SJCRH30 (cell line): ENCODE data around the gene A1BG. TPM values are rescaled to one million over a fixed set of nuclear protein-coding genes. Genes with fewer than 3 reads are reported as not detected.
"Not testable (repeated sequence)": the region's sequence is repeated elsewhere in the genome, so short reads cannot be mapped to it uniquely, and the experiment has no call there.

ENCODE experiments used
- DNase-seq, 2 experiments: peaks; one replicate each; pipeline ENCODE4 v3.0.0-alpha.2; 2015 to 2020
- H3K27ac ChIP-seq: fragments of 250-450 bp; sonication (Bioruptor Pico); 2 replicates; pipeline ENCODE4 v1.5.1; 2020; ENCODE audit warnings: mild to moderate bottlenecking, moderate library complexity
- H3K27me3 ChIP-seq: fragments of 250-450 bp; sonication (Bioruptor Pico); 2 replicates; pipeline ENCODE4 v1.5.1; 2020; ENCODE audit warnings: mild to moderate bottlenecking, moderate library complexity
- H3K36me3 ChIP-seq: fragments of 250-450 bp; sonication (Bioruptor Pico); 2 replicates; pipeline ENCODE4 v1.5.1; 2020; ENCODE audit warnings: mild to moderate bottlenecking, moderate library complexity
- H3K4me1 ChIP-seq: fragments of 250-450 bp; sonication (Bioruptor Pico); 2 replicates; pipeline ENCODE4 v1.5.1; 2020; ENCODE audit warnings: mild to moderate bottlenecking, moderate library complexity
- H3K4me3 ChIP-seq: fragments of 250-450 bp; sonication (Bioruptor Pico); 2 replicates; pipeline ENCODE4 v1.5.1; 2020; ENCODE audit warnings: mild to moderate bottlenecking, moderate library complexity
- H3K9me3 ChIP-seq: fragments of 250-450 bp; sonication (Bioruptor Pico); replicated peaks from 2 replicates; pipeline ENCODE4 v1.5.1; 2020; ENCODE audit warnings: mild to moderate bottlenecking, moderate library complexity
- total RNA-seq: library from RNA; depleted of rRNA; stranded (reverse); fragments of >200 nt; shearing (Covaris generic); gene quantifications from 2 replicates; pipeline ENCODE4 v1.2.3, GENCODE V29; 2014; rRNA removed

Gene A1BG
- total RNA-seq, 1 experiment from 2014 or later: 10.2 TPM

- not testable (repeated sequence) for H3K4me3 ChIP-seq, H3K27ac ChIP-seq, H3K27me3 ChIP-seq, H3K4me1 ChIP-seq, DNase-seq
- peaks cover 86% of the 10 kb centered on the region for H3K36me3 ChIP-seq
- H3K9me3 ChIP-seq: peaks cover 10% of the 10 kb centered on the region
Measured at GRCh38 chr19:58310685-58311084, 42.6 kb downstream of the A1BG start.

GRCh38 chr19:58307736-58308135, 45.6 kb downstream of the A1BG start:
- DNase-seq: no peak
- Histone ChIP-seq H3K27ac (no peak overlapping the region), H3K36me3 (peaks cover 61% of the 10 kb centered on the region)

GRCh38 chr19:58305932-58306323, 47.4 kb downstream of the A1BG start:
- peak overlapping the region; percentile 80 for H3K4me3 ChIP-seq
- no peaks in the 10 kb centered on the region for H3K27me3 ChIP-seq
- H3K36me3 ChIP-seq: peaks cover 61% of the 10 kb centered on the region
- peak overlapping the region; percentile 49; the same call in 1 of the 2 replicates for H3K27ac ChIP-seq
- DNase-seq: no peak
- H3K9me3 ChIP-seq: peaks cover 10% of the 10 kb centered on the region
- H3K4me1 ChIP-seq: no peaks in the 10 kb centered on the region

More at GRCh38 chr19:58307736-58308135, 45.6 kb downstream of the A1BG start:
- H3K4me1 ChIP-seq: no peaks in the 10 kb centered on the region
- no peaks in the 10 kb centered on the region for H3K27me3 ChIP-seq
- peaks cover 10% of the 10 kb centered on the region for H3K9me3 ChIP-seq
- H3K4me3 ChIP-seq: no peak overlapping the region

- Histone ChIP-seq H3K27ac (peak within 1 kb of the TSS; percentile 49), H3K9me3 (peaks cover 10% of the 10 kb centered on the region), H3K27me3 (no peaks in the 10 kb centered on the region), H3K4me3 (peak within 1 kb of the TSS; percentile 80), H3K4me1 (no peaks in the 10 kb centered on the region), H3K36me3 (peaks cover 64% of the 10 kb centered on the region)
- peak; percentile 94 to 96 for DNase-seq
Measured at GRCh38 chr19:58305065-58305931, 48.0 kb downstream of the A1BG start, which contains the start of gene ERVK3-1. Gene ERVK3-1, plus strand, starts transcription at chr19:58305377. Its CDS starts 6,792 bp downstream, at chr19:58312169.

GRCh38 chr19:58304748-58305064, 48.6 kb downstream of the A1BG start:
- peaks cover 65% of the 10 kb centered on the region for H3K36me3 ChIP-seq
- no peaks in the 10 kb centered on the region for H3K4me1 ChIP-seq
- H3K4me3 ChIP-seq: peak overlapping the region; percentile 80
- H3K9me3 ChIP-seq: peaks cover 10% of the 10 kb centered on the region
- no peak overlapping the region for H3K27ac ChIP-seq
- no peaks in the 10 kb centered on the region for H3K27me3 ChIP-seq
- no peak for DNase-seq

GRCh38 chr19:58304255-58304654, 49.0 kb downstream of the A1BG start:
- H3K27me3 ChIP-seq: no peaks in the 10 kb centered on the region
- peaks cover 65% of the 10 kb centered on the region for H3K36me3 ChIP-seq
- H3K27ac ChIP-seq: no peak overlapping the region

GRCh38 chr19:58300620-58301019, 52.7 kb downstream of the A1BG start:
- Histone ChIP-seq H3K4me3 (no peak overlapping the region), H3K4me1 (no peaks in the 10 kb centered on the region), H3K27me3 (no peaks in the 10 kb centered on the region), H3K27ac (no peak overlapping the region), H3K36me3 (peaks cover 70% of the 10 kb centered on the region), H3K9me3 (peaks cover 4% of the 10 kb centered on the region; the same call in 1 of the 2 replicates)
- DNase-seq: no peak

More at GRCh38 chr19:58304255-58304654, 49.0 kb downstream of the A1BG start:
- Histone ChIP-seq H3K4me1 (no peaks in the 10 kb centered on the region), H3K4me3 (no peak overlapping the region), H3K9me3 (peaks cover 10% of the 10 kb centered on the region)
- no peak for DNase-seq

- peaks cover 23% of the 10 kb centered on the region for H3K9me3 ChIP-seq
- H3K36me3 ChIP-seq: peaks cover 99% of the 10 kb centered on the region
- H3K4me1 ChIP-seq: no peaks in the 10 kb centered on the region
- no peak overlapping the region for H3K27ac ChIP-seq
- H3K4me3 ChIP-seq: no peak overlapping the region
- no peaks in the 10 kb centered on the region for H3K27me3 ChIP-seq
- no peak for DNase-seq
Measured at GRCh38 chr19:58296104-58296503, 57.2 kb downstream of the A1BG start.

Other genes starting within 250 kb of the A1BG start
- 9.3 and 9.7 TPM in 2 replicates for gene ZNF329, start 202.7 kb downstream of the A1BG start, total RNA-seq
- 19.3 and 23.3 TPM in 2 replicates for gene ZNF274, start 170.4 kb downstream of the A1BG start, total RNA-seq
- 40.5 and 46.1 TPM in 2 replicates for gene ZNF544, start 124.6 kb downstream of the A1BG start, total RNA-seq
- gene ZNF8, start 74.5 kb downstream of the A1BG start, total RNA-seq: 12.7 and 13.4 TPM in 2 replicates
- 45.0 and 47.4 TPM in 2 replicates for gene ERVK3-1, start 48.1 kb downstream of the A1BG start, total RNA-seq
- gene ZSCAN22, start 26.5 kb downstream of the A1BG start, total RNA-seq: 4.7 and 5.0 TPM in 2 replicates
- gene ZNF497, start 9.3 kb upstream of the A1BG start, total RNA-seq: 0.45 and 0.73 TPM in 2 replicates
- gene ZNF837, start 27.5 kb upstream of the A1BG start, total RNA-seq: 0.30 and 0.47 TPM in 2 replicates
- gene RPS5, start 33.8 kb upstream of the A1BG start, total RNA-seq: 1,942 and 2,376 TPM in 2 replicates
- 0.20 and 0.38 TPM in 2 replicates for gene RNF225, start 42.2 kb upstream of the A1BG start, total RNA-seq
- gene ZNF584, start 55.2 kb upstream of the A1BG start, total RNA-seq: 12.2 and 13.8 TPM in 2 replicates
- not detected in 2 replicates for gene ZNF132, start 86.7 kb upstream of the A1BG start, total RNA-seq
- gene ZNF324B, start 98.1 kb upstream of the A1BG start, total RNA-seq: 6.4 and 6.7 TPM in 2 replicates
- 9.1 and 9.6 TPM in 2 replicates for gene ZNF324, start 113.6 kb upstream of the A1BG start, total RNA-seq
- gene ZNF446, start 122.9 kb upstream of the A1BG start, total RNA-seq: 6.1 and 6.7 TPM in 2 replicates
- 0.89 and 1.0 TPM in 2 replicates for gene SLC27A5, start 158.5 kb upstream of the A1BG start, total RNA-seq
- 5.1 and 5.5 TPM in 2 replicates for gene ZBTB45, start 166.3 kb upstream of the A1BG start, total RNA-seq
- 586 and 615 TPM in 2 replicates for gene TRIM28, start 190.6 kb upstream of the A1BG start, total RNA-seq
- 40.1 and 44.9 TPM in 2 replicates for gene CHMP2A, start 201.6 kb upstream of the A1BG start, total RNA-seq
- gene UBE2M, start 205.1 kb upstream of the A1BG start, total RNA-seq: 62.8 and 72.0 TPM in 2 replicates
- gene MZF1, start 219.8 kb upstream of the A1BG start, total RNA-seq: 6.0 and 6.5 TPM in 2 replicates